ENCODE results near the gene DEGS1.

DNA sequence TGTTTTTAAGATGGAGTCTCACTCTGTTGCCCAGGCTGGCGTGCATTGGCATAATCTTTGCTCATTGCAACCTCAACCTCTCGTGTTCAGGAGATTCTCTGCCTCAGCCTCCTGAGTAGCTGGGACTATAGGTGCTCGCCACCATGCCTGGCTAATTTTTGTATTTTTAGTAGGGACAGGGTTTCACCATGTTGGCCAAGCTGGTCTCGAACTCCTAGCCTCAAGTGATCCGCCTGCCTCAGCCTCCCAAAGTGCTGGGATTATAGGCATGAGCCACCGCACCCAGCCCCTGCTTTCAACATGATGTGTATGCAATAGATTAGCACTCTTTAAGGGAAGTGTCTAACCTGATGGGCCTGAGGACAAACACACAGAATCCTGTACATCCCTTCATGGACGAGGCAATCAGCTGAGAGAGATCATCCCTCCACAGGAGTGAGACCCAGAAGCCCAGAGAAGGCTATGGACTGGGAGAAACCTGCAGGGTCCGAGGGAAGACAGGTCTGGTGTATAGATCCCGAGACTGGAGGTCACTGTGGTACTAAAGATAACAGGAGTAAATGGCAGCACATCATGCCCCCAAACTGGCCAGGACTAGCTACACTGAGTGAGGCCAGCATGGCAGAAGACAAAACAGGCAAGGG lies 5.6 kb upstream of the DEGS1 start:
- TF ChIP-seq, protein P1, sequence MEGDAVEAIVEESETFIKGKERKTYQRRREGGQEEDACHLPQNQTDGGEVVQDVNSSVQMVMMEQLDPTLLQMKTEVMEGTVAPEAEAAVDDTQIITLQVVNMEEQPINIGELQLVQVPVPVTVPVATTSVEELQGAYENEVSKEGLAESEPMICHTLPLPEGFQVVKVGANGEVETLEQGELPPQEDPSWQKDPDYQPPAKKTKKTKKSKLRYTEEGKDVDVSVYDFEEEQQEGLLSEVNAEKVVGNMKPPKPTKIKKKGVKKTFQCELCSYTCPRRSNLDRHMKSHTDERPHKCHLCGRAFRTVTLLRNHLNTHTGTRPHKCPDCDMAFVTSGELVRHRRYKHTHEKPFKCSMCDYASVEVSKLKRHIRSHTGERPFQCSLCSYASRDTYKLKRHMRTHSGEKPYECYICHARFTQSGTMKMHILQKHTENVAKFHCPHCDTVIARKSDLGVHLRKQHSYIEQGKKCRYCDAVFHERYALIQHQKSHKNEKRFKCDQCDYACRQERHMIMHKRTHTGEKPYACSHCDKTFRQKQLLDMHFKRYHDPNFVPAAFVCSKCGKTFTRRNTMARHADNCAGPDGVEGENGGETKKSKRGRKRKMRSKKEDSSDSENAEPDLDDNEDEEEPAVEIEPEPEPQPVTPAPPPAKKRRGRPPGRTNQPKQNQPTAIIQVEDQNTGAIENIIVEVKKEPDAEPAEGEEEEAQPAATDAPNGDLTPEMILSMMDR (conservative IDR thresholded peaks at IDR 0.05; ENCODE audit: low read depth, low read length): no peak
- TF ChIP-seq EZH2 (IDR thresholded peaks at IDR 0.05; ENCODE audit: low read length, unreplicated experiment) (no peak), EZH2phosphoT487 (IDR thresholded peaks at IDR 0.05; ENCODE audit: borderline replicate concordance, low read length) (no peak)

All from PC-3 (cell line).